GM12874 (cell line): ENCODE results near the gene GUK1.

ENCODE experiments used
- CTCF ChIP-seq: IDR thresholded peaks from 2 replicates; pipeline ENCODE4 v1.5.1; 2011; ENCODE audit warnings: low read depth, mild to moderate bottlenecking, control low read depth, low read length, moderate library complexity; ENCODE audit not compliant: insufficient read depth

The GUK1 gene

DNA sequence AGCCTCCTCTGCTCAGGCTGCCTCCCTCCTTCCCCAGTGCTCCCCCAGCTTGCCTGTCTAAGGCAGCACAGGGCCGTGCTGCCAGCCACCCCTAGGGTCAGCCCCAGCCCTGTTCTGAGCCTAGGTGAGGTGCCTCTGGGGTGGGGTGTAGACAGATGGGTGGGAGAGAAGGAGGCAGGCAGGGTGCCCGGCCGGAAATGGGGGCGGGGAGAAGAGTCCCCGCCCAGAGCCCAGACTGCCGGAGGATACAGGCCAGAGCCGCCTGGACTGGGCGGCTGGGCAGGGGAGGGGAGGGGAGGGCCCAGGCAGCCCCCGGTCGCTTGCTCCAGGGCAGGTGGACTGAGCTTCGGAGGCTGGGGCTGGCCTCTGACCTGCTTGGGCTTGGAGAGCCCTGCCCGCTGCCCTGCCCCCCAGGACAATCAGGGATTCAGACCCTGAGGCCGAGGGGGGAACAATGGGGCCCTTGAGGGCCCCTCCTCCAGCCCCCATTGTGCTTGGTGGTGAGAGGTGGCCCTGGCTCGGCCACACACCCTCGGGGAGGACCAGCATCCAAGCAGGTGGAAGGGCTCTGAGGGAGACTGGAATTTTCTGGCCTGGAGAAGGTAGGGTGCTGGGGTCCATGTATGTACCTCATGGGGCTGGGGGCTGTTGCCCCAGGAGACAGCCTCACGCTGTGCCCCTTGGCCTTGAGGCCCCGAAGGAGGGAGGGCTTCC, 9.5 kb downstream of the GUK1 start, which contains the start of gene GJC2:
Gene GJC2, plus strand, starts transcription at position 525 of the 714 bp plus-strand sequence. CDS start 7,829 bp downstream, outside the sequence.
- TF ChIP-seq CTCF = no peak

- TF ChIP-seq CTCF = no peak
These were observed 10.0 kb downstream of the GUK1 start for GRCh38 chr1:228150120-228150460.

DNA sequence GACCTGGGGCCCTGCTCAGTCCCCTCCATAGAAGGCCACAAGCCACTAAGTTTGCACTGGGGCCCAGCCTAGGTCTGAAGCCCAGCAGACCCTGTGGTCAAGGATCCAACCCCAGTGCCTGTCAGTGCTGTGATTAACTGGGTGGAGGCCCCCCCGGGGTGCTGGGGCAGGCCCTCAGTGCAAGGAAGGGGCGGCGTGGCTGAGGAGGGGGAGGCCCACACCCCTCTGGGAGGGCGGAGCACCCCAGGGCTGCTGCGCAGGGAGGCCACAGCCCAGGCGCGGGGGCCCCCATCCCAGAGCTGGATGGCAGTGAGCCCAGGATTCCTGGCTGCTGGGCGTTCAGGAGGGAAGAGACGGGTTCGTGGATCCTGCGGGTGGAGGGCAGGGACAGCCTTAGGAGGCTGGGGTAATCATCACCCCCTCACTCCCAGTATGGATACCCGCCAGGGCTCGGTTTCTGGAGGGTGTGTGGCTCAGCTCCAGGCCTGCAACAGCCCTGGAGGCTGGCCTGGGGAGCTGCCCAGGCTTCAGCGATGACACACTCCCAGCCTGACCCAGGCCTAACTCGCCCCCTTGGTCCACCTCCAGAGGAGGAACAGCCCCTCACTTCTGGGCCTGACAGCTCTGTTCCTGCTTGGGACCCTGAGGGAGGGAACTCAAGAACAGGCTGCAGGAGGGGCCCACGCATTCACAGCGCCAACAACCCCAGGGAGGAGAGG, 10.5 kb downstream of the GUK1 start:
- TF ChIP-seq CTCF = no peak

- TF ChIP-seq CTCF = no peak
These were observed 11.3 kb downstream of the GUK1 start for GRCh38 chr1:228151180-228151925.

DNA sequence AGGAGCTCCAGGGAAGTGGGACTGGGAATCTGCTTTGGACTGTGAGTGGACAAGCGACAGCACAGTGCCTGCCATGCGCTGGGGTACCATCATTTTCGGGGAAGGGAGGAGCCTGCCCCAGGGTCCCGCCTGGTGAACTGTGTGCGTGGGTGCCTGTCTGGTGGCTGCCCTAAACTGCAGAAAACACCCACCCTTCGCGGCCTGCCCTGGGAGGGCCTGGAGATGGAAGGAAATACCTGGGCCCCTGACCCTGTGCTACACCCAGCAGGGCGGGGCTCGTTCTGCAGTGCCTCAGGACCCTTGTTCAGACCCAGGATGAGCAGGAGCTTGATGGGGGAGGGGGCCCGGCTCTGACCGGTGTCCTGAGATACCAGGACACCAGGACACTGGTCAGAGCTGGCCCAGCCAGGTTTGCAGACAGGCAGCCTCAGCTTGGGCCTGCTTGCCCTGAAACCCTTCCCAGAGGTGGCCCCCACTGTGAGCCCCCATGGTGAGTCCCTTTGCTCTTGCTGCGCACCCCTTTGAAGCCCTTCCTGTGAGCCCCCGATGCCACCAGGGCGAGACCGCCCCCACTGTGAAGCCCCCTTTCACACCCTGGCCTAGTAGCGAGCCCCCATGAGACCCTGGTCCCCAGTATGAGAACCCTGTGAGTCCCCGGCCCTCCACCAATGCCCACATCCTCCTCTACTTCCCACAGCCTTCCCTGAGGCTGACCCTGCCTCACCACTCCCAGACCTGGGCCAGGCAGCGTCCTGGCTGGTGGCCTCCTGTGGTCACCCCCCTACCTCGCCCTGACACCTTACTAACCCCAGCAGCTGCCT, 12.2 kb downstream of the GUK1 start:
- TF ChIP-seq CTCF = no peak

DNA sequence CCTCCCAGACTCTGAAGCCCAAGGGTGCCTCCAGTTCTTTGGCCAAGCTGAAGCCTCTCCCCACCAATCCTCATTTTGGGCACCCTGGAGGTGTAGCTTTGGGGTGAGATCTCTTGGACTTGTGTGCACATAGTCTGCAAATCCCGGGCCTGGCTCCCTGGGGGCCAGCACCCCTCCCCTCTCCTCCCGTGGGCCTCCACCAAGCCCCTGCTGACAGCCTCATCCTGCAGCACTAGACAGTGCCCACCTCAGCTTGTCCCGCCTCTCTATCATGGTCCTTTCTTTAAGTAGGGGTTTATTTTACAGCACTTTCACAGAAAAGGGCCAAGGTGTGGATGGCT, 12.8 kb downstream of the GUK1 start:
- no peak for TF ChIP-seq CTCF

DNA sequence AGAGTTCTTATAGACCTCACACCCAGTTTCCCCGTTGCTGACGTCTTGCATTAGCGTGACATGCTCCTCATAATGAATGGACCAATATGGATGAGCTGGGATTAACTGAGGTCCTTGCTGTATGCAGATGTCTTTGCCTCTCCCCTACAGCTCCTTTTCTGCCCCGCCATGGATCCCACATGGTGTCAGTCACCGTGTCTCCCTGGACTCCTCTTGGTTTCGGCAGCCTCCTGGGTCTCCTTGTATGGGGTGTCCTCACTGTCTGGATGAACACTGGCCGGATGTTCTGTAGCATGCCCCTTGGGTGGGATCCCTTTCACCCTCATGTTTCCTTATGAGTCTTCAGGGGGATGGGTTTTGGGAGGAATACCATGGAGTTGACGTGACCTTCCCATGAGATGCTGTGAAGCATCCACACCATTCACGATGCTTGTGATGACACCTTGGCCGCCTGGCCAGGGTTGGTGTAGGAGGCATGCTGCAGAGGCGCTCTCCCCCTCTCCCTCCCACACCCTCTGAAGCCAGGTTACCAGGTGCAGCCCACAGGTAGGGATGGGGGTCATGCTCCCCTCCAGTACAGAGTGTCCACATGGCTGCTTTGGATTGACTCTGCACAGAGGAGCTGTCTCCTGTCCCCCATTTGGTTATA, 14.1 kb downstream of the GUK1 start:
- TF ChIP-seq CTCF = no peak
